ENCODE results near the gene ETFB.

- TF ChIP-seq POLR2AphosphoS5 (IDR thresholded peaks at IDR 0.05; ENCODE audit: low read length) (no peak), HDAC6 (IDR thresholded peaks at IDR 0.05; ENCODE audit: unreplicated experiment) (no peak), NFIC (IDR thresholded peaks at IDR 0.05; ENCODE audit: low read depth, low read length) (no peak), PBX3 (IDR thresholded peaks at IDR 0.05; ENCODE audit: insufficient replicate concordance, low read depth, low read length) (no peak), E2F8 (IDR thresholded peaks at IDR 0.05; ENCODE audit: low read depth, partially characterized antibody) (no peak)
Measured at GRCh38 chr19:51296336-51297093, 69.7 kb downstream of the ETFB start.
